ENCODE measurements around the gene POLDIP3. TPM values are rescaled to one million over a fixed set of nuclear protein-coding genes. Genes with fewer than 3 reads are reported as not detected.

The POLDIP3 gene
- total and polyA plus RNA-seq, 2 donors (not counting 1 experiment from before 2014, with no cell fraction given): 28.2 to 31.0 TPM

- Histone ChIP-seq H3K9me3 (ENCODE audit: control insufficient read depth, insufficient read depth, low read depth, low read length) (no peaks in the 10 kb centered on the region), H3K4me3 (replicated peaks in 1 of 4; ENCODE audit: control extremely low read depth in 1 of 4, insufficient read depth in 1 of 4, low read depth in 3 of 4, low read length in 4 of 4) (no peak overlapping the region), H2AFZ (ENCODE audit: low read length) (no peak overlapping the region), H3K4me2 (ENCODE audit: extremely low read depth, insufficient read depth, low read length) (no peak overlapping the region), H4K20me1 (ENCODE audit: control insufficient read depth, extremely low read depth, insufficient read depth, low read length) (peaks cover 2% of the 10 kb centered on the region), H3K36me3 (ENCODE audit: control insufficient read depth, insufficient read depth, low read length) (peaks cover 49% of the 10 kb centered on the region), H3K27me3 (ENCODE audit: control insufficient read depth, insufficient read depth, low read length) (no peaks in the 10 kb centered on the region), H3K27ac (ENCODE audit: insufficient read depth, low read length) (no peak overlapping the region), H3K79me2 (ENCODE audit: control insufficient read depth, insufficient read depth, low read length) (peaks cover 5% of the 10 kb centered on the region), H3K4me1 (ENCODE audit: control insufficient read depth, extremely low read depth, insufficient read depth, low read length) (no peaks in the 10 kb centered on the region), H3K9ac (ENCODE audit: insufficient read depth, low read length) (no peak overlapping the region)
- DNase-seq (ENCODE audit: low read depth in 2 of 2): no peak
- no peak for TF ChIP-seq EZH2 (IDR thresholded peaks at IDR 0.05; ENCODE audit: low read length, missing control alignments)
- TF ChIP-seq, protein P1, sequence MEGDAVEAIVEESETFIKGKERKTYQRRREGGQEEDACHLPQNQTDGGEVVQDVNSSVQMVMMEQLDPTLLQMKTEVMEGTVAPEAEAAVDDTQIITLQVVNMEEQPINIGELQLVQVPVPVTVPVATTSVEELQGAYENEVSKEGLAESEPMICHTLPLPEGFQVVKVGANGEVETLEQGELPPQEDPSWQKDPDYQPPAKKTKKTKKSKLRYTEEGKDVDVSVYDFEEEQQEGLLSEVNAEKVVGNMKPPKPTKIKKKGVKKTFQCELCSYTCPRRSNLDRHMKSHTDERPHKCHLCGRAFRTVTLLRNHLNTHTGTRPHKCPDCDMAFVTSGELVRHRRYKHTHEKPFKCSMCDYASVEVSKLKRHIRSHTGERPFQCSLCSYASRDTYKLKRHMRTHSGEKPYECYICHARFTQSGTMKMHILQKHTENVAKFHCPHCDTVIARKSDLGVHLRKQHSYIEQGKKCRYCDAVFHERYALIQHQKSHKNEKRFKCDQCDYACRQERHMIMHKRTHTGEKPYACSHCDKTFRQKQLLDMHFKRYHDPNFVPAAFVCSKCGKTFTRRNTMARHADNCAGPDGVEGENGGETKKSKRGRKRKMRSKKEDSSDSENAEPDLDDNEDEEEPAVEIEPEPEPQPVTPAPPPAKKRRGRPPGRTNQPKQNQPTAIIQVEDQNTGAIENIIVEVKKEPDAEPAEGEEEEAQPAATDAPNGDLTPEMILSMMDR (conservative IDR thresholded peaks at IDR 0.05 in 1 of 2, IDR thresholded peaks at IDR 0.05 in 1 of 2; ENCODE audit: low read depth in 1 of 2, low read length in 2 of 2): no peak
These were observed 12.4 kb upstream of the POLDIP3 start for GRCh38 chr22:42626951-42627625.

GRCh38 chr22:42626431-42626830 lies 11.7 kb upstream of the POLDIP3 start:
- no peaks in the 10 kb centered on the region for H3K79me2 ChIP-seq (ENCODE audit: control insufficient read depth, insufficient read depth, low read length)
- H4K20me1 ChIP-seq (ENCODE audit: control insufficient read depth, extremely low read depth, insufficient read depth, low read length): peaks cover under 1% of the 10 kb centered on the region
- DNase-seq (ENCODE audit: low read depth in 2 of 2): no peak
- no peak overlapping the region for H3K27ac ChIP-seq (ENCODE audit: insufficient read depth, low read length)
- no peaks in the 10 kb centered on the region for H3K9me3 ChIP-seq (ENCODE audit: control insufficient read depth, insufficient read depth, low read depth, low read length)
- peaks cover 3% of the 10 kb centered on the region for H3K4me1 ChIP-seq (ENCODE audit: control insufficient read depth, extremely low read depth, insufficient read depth, low read length)
- no peak overlapping the region for H3K9ac ChIP-seq (ENCODE audit: insufficient read depth, low read length)
- TF ChIP-seq EZH2 (IDR thresholded peaks at IDR 0.05; ENCODE audit: low read length, missing control alignments): no peak
- TF ChIP-seq, protein P1 (conservative IDR thresholded peaks at IDR 0.05 in 1 of 2, IDR thresholded peaks at IDR 0.05 in 1 of 2; ENCODE audit: low read depth in 1 of 2, low read length in 2 of 2): no peak
- no peaks in the 10 kb centered on the region for H3K27me3 ChIP-seq (ENCODE audit: control insufficient read depth, insufficient read depth, low read length)
- H3K4me3 ChIP-seq (replicated peaks in 1 of 4; ENCODE audit: control extremely low read depth in 1 of 4, insufficient read depth in 1 of 4, low read depth in 3 of 4, low read length in 4 of 4): no peak overlapping the region
- peaks cover 43% of the 10 kb centered on the region for H3K36me3 ChIP-seq (ENCODE audit: control insufficient read depth, insufficient read depth, low read length)
- H2AFZ ChIP-seq (ENCODE audit: low read length): no peak overlapping the region
- no peak overlapping the region for H3K4me2 ChIP-seq (ENCODE audit: extremely low read depth, insufficient read depth, low read length)

DNA sequence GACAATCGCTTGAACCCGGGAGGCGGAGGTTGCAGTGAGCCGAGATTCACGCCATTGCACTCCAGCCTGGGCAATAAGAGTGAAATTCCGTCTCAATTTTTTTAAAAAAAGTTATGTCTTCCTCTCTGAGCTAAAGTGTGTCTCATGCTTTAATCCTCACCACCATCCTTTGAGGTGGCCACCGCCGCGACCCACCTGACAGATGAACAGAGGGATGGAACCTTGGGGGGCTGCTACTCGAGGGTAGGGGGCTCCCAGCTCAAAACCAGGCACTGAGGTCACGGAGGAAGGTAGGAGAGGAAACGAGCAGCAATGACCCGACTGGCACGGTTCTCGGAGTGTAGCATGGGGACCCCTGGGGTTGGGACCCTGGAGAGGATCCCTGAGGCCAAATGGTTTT lies 10.7 kb upstream of the POLDIP3 start:
- no peaks in the 10 kb centered on the region for H3K27me3 ChIP-seq (ENCODE audit: control insufficient read depth, insufficient read depth, low read length)
- no peak overlapping the region for H3K4me3 ChIP-seq (replicated peaks in 1 of 4; ENCODE audit: control extremely low read depth in 1 of 4, insufficient read depth in 1 of 4, low read depth in 3 of 4, low read length in 4 of 4)
- peaks cover 41% of the 10 kb centered on the region for H3K36me3 ChIP-seq (ENCODE audit: control insufficient read depth, insufficient read depth, low read length)
- peaks cover 8% of the 10 kb centered on the region for H3K4me1 ChIP-seq (ENCODE audit: control insufficient read depth, extremely low read depth, insufficient read depth, low read length)
- H3K9me3 ChIP-seq (ENCODE audit: control insufficient read depth, insufficient read depth, low read depth, low read length): no peaks in the 10 kb centered on the region
- H3K4me2 ChIP-seq (ENCODE audit: extremely low read depth, insufficient read depth, low read length): no peak overlapping the region
- DNase-seq (ENCODE audit: low read depth in 2 of 2): no peak
- no peak overlapping the region for H3K27ac ChIP-seq (ENCODE audit: insufficient read depth, low read length)
- H3K79me2 ChIP-seq (ENCODE audit: control insufficient read depth, insufficient read depth, low read length): no peaks in the 10 kb centered on the region
- H3K9ac ChIP-seq (ENCODE audit: insufficient read depth, low read length): no peak overlapping the region
- no peak for TF ChIP-seq EZH2 (IDR thresholded peaks at IDR 0.05; ENCODE audit: low read length, missing control alignments)
- TF ChIP-seq, protein P1 (conservative IDR thresholded peaks at IDR 0.05 in 1 of 2, IDR thresholded peaks at IDR 0.05 in 1 of 2; ENCODE audit: low read depth in 1 of 2, low read length in 2 of 2): no peak
- no peak overlapping the region for H2AFZ ChIP-seq (ENCODE audit: low read length)
- H4K20me1 ChIP-seq (ENCODE audit: control insufficient read depth, extremely low read depth, insufficient read depth, low read length): no peaks in the 10 kb centered on the region
